Thyroid gland (tissue), 4 donors: ENCODE data around the gene NDUFA13. TPM values are rescaled to one million over a fixed set of nuclear protein-coding genes. Genes with fewer than 3 reads are reported as not detected.

Source experiments
- DNase-seq, 2 donors: peaks; one replicate each; pipeline ENCODE4 v3.0.0-alpha.2; 2019
- H3K27ac ChIP-seq, 3 donors: fragments of 200-600 bp; sonication (generic); 1 replicate in 2 of 3; 2 replicates in 1 of 3; pipeline ENCODE4 v1.5.1; 2016 to 2019; ENCODE audit warnings: mild to moderate bottlenecking in 1 of 3, moderate library complexity in 1 of 3
- H3K27me3 ChIP-seq: fragments of 200-600 bp; sonication (generic); one replicate; pipeline ENCODE4 v1.5.1; 2019
- H3K36me3 ChIP-seq, 2 donors: fragments of 200-600 bp; sonication (generic); one replicate each; pipeline ENCODE4 v1.5.1; 2016 to 2019
- H3K4me1 ChIP-seq, 2 donors: fragments of 200-600 bp; sonication (generic); one replicate each; pipeline ENCODE4 v1.5.1; 2017 to 2019
- H3K4me3 ChIP-seq, 3 donors: fragments of 200-600 bp; sonication (generic); replicated peaks in 1 of 3; 1 replicate in 2 of 3; 2 replicates in 1 of 3; pipeline ENCODE4 v1.5.1; 2016; ENCODE audit warnings: mild to moderate bottlenecking in 1 of 3
- H3K9me3 ChIP-seq: fragments of 200-600 bp; sonication (generic); one replicate; pipeline ENCODE4 v1.5.1; 2017
- POLR2A ChIP-seq, 2 donors: fragments of 450-650 bp; IDR thresholded peaks; one replicate each; pipeline ENCODE4 v1.6.1; 2017; ENCODE audit warnings: antibody characterized with exemption in 2 of 2, mild to moderate bottlenecking in 2 of 2, moderate library complexity in 1 of 2
- WGBS, 2 donors: methylation state at CpG; one replicate each; pipeline ENCODE4 v1.1.5; 2017; 5-methylcytosine and 5-hydroxymethylcytosine counted together
- intact Hi-C: fragments of 100-400 bp; cut with DNase I; formaldehyde crosslinking; loops from one replicate; pipeline ENCODE4 v1.15.1; 2023
- total RNA-seq, 4 donors: library from RNA; depleted of rRNA; stranded (reverse); fragments of >200 nt; gene quantifications; one replicate each; pipeline ENCODE4 v1.2.3, GENCODE V29; 2016
- TF ChIP-seq, protein P1 (sequence below), 6 experiments: fragments of 200-600 bp in 3 of 6; fragments of 450-650 bp in 3 of 6; sonication (generic) in 3 of 6; IDR thresholded peaks; one replicate each; pipeline ENCODE4 v1.5.1; 2016 to 2019; ENCODE audit warnings: antibody characterized with exemption in 6 of 6, mild to moderate bottlenecking in 2 of 6, inconsistent platforms in 1 of 6, moderate library complexity in 1 of 6

The NDUFA13 gene
- total RNA-seq, 4 donors from 2014 or later, result 32.8 to 265 (median 63.6) TPM

DNA sequence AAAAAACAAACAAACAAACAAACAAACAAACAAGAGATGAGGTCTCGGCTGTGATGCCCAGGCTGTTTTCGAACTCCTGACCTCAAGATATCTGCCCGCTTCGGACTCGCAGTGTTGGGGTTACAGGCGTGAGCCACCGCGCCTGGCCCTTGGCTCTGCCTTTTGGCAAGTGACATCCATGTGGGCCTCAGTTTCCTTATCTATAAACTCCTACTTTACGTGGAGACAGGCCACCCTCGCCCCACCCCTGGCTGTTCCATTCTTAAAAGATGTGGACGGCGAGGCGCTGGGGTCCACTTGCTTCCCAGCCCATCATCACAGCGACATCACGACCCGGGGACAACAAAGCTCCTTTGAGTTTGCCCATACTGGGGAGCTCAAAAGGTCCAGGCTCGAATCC is 2.3 kb upstream of the NDUFA13 start:
- H3K4me3 ChIP-seq, result no peak overlapping the region

DNA sequence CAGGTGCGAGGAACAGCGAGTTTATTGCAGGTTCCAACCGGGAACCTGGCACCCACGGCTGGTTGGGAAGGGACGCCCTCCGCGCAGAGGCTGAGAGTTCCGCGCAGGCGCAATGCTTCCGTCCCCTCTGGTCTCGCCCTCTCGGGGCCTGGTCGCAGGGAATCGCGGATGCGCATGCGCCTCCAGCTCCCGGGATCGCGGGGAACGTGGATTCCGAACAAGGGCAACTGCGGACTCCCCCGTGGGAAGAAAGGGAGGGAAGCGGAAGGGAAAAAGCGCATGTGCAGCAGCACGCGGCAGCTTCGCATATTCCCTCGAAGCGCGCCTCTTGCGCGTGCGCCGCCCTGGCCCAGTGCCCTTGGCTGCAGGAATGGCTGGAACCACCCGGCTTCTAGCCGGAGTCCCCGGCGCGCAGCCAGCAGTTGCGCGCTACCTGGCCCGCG is 1.8 kb upstream of the NDUFA13 start:
- no peak overlapping the region for H3K27ac ChIP-seq
- intact Hi-C loops, result no loop called here
- no peaks in the 10 kb centered on the region for H3K9me3 ChIP-seq
- WGBS, 2 donors, result 40 to 42% methylated on average over 16 to 40 of the region's 46 CpGs
- no peak for TF ChIP-seq POLR2A (IDR thresholded peaks at IDR 0.05)
- TF ChIP-seq, protein P1, sequence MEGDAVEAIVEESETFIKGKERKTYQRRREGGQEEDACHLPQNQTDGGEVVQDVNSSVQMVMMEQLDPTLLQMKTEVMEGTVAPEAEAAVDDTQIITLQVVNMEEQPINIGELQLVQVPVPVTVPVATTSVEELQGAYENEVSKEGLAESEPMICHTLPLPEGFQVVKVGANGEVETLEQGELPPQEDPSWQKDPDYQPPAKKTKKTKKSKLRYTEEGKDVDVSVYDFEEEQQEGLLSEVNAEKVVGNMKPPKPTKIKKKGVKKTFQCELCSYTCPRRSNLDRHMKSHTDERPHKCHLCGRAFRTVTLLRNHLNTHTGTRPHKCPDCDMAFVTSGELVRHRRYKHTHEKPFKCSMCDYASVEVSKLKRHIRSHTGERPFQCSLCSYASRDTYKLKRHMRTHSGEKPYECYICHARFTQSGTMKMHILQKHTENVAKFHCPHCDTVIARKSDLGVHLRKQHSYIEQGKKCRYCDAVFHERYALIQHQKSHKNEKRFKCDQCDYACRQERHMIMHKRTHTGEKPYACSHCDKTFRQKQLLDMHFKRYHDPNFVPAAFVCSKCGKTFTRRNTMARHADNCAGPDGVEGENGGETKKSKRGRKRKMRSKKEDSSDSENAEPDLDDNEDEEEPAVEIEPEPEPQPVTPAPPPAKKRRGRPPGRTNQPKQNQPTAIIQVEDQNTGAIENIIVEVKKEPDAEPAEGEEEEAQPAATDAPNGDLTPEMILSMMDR (IDR thresholded peaks at IDR 0.05), result no peak
- no peak overlapping the region for H3K4me3 ChIP-seq
- no peaks in the 10 kb centered on the region for H3K36me3 ChIP-seq
- no peaks in the 10 kb centered on the region for H3K27me3 ChIP-seq
- DNase-seq, result peak; percentile 76
- peaks cover 15 to 25% of the 10 kb centered on the region in 2 donors for H3K4me1 ChIP-seq

More for the DNA sequence above, 2.3 kb upstream of the NDUFA13 start:
- Histone ChIP-seq H3K27me3 (no peaks in the 10 kb centered on the region), H3K36me3 (no peaks in the 10 kb centered on the region), H3K4me1 (peaks cover 15 to 25% of the 10 kb centered on the region in 2 donors), H3K27ac (no peak overlapping the region), H3K9me3 (no peaks in the 10 kb centered on the region)
- no peak for DNase-seq
- WGBS, 2 donors, result 83 to 85% methylated on average over 17 of the region's 17 CpGs
- intact Hi-C loops, result no loop called here
- no peak for TF ChIP-seq POLR2A (IDR thresholded peaks at IDR 0.05)
- TF ChIP-seq, protein P1 (IDR thresholded peaks at IDR 0.05), result no peak

DNA sequence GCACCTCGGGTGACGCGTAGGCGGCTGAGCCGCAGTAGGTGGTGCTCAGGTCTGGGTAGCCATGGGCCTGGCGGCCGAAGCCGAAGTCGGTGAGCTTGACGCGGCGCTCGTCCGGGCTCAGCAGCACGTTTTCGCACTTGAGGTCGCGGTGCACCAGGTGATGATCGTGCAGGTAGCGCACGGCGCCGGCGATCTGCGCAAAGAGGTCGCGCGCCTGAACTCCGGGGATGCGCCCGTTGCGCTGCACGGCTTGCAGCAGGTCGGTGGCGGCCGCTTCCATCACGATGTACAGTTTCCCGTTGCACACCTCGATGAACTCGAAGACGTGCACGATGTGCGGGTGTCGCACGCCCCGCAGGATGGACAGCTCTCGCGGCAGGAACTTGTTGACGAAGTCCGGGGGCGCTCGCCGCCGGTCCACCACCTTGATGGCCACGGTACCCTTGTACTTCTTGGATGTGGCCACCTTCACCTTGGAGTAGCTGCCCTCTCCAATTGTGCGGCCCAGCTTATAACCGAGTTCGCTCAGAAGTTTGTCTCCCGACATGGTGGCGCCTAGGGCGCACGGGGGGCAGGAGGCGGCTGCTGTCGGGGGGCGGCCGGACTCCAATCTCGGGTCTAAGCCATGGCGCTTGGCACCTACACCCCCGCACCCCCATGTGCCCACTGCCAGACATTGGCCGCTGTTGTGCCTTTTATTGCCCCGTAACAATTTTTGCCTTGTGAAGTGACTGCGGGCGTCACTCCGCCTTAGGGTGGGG is 964 bp upstream of the NDUFA13 start, which contains the start of gene TSSK6:
Gene TSSK6, minus strand, starts transcription at position 668 of the 761 bp plus-strand sequence. Its CDS starts 121 bp downstream, at position 547.
- Histone ChIP-seq H3K36me3 (no peaks in the 10 kb centered on the region), H3K4me1 (peaks cover 15 to 25% of the 10 kb centered on the region in 2 donors), H3K4me3 (peak within 1 kb of the TSS; percentile 39 to 65 (median 46)), H3K27ac (peak within 1 kb of the TSS; percentile 44 to 79 (median 68)), H3K27me3 (no peaks in the 10 kb centered on the region), H3K9me3 (no peaks in the 10 kb centered on the region)
- intact Hi-C loops, result no loop called here
- 84 to 85% methylated on average over 25 to 53 of the region's 74 CpGs for WGBS, 2 donors
- DNase-seq, result no peak
- no peak for TF ChIP-seq POLR2A (IDR thresholded peaks at IDR 0.05)
- TF ChIP-seq, protein P1 (IDR thresholded peaks at IDR 0.05), result no peak

- H3K4me1 ChIP-seq, result peaks cover 15 to 25% of the 10 kb centered on the region in 2 donors
- H3K9me3 ChIP-seq, result no peaks in the 10 kb centered on the region
- H3K4me3 ChIP-seq, result peak overlapping the region in 1 of 3 donors; percentile 65
- no peak overlapping the region for H3K27ac ChIP-seq
- 78 to 80% methylated on average over 10 of the region's 10 CpGs for WGBS, 2 donors
- H3K27me3 ChIP-seq, result no peaks in the 10 kb centered on the region
- no peaks in the 10 kb centered on the region for H3K36me3 ChIP-seq
- TF ChIP-seq POLR2A (IDR thresholded peaks at IDR 0.05), result no peak
- TF ChIP-seq, protein P1 (IDR thresholded peaks at IDR 0.05), result no peak
- intact Hi-C loops, result no loop called here
- DNase-seq, result no peak
Observed at GRCh38 chr19:19517235-19517619, 1.2 kb downstream of the NDUFA13 start.

DNA sequence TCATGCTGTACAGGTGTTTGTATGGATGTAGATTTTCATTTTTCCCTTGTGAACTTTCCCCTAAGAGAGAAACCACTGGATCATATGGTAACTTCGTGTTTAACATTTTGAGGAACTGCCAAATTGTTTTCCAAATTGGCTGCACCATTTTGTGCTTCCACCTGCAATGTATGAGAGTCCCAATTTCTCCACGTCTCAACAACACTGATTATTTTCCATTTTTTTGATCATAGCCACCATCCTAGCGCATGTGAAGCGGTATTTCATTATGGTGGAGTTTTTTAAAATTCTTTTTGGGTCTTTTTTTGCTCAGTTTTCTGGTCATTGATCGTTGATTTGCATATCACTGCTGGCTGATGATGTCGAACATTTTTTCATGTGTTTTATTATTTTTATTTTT is 5.0 kb downstream of the NDUFA13 start:
- H3K4me3 ChIP-seq, result no peak overlapping the region
- H3K36me3 ChIP-seq, result peaks cover 0 to 3% of the 10 kb centered on the region in 2 donors
- no peak overlapping the region for H3K27ac ChIP-seq
- H3K27me3 ChIP-seq, result no peaks in the 10 kb centered on the region
- peaks cover 25 to 26% of the 10 kb centered on the region in 2 donors for H3K4me1 ChIP-seq
- WGBS, 2 donors, result 83 to 90% methylated on average over 6 of the region's 6 CpGs
- intact Hi-C loops, result no loop called here
- no peak for DNase-seq
- H3K9me3 ChIP-seq, result no peaks in the 10 kb centered on the region
- no peak for TF ChIP-seq POLR2A (IDR thresholded peaks at IDR 0.05)
- TF ChIP-seq, protein P1 (IDR thresholded peaks at IDR 0.05), result no peak
